ENCODE data around the gene GLP2R.

The GLP2R gene

DNA sequence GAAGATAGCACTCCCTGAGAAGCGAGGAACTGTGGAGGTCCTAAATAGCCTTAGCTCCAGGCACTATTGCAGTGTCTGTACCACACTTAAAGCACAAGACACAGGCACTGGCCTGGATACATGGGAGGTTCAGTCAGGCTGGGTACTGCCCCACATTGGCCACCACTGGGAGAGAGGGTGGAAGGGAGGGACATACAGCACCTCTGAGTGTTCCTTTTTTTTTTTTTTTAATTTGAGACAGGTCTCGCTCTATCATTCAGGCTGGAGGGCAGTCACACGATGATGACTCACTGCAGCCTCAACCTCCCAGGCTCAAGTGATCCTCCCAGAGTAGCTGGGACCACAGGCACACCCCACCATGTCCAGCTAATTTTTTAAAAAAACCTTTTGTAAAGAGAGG, 5.3 kb upstream of the GLP2R start:
- TF ChIP-seq, protein P1, sequence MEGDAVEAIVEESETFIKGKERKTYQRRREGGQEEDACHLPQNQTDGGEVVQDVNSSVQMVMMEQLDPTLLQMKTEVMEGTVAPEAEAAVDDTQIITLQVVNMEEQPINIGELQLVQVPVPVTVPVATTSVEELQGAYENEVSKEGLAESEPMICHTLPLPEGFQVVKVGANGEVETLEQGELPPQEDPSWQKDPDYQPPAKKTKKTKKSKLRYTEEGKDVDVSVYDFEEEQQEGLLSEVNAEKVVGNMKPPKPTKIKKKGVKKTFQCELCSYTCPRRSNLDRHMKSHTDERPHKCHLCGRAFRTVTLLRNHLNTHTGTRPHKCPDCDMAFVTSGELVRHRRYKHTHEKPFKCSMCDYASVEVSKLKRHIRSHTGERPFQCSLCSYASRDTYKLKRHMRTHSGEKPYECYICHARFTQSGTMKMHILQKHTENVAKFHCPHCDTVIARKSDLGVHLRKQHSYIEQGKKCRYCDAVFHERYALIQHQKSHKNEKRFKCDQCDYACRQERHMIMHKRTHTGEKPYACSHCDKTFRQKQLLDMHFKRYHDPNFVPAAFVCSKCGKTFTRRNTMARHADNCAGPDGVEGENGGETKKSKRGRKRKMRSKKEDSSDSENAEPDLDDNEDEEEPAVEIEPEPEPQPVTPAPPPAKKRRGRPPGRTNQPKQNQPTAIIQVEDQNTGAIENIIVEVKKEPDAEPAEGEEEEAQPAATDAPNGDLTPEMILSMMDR (IDR thresholded peaks at IDR 0.05; ENCODE audit: insufficient read depth, low read length), result no peak
- no peak for TF ChIP-seq GABPA (IDR thresholded peaks at IDR 0.05; ENCODE audit: low read depth)
- TF ChIP-seq SPI1 (IDR thresholded peaks at IDR 0.05; ENCODE audit: borderline replicate concordance, low read depth), result no peak
- TF ChIP-seq POLR2AphosphoS5 (IDR thresholded peaks at IDR 0.05; ENCODE audit: low read depth), result no peak
- no peak for TF ChIP-seq REST (IDR thresholded peaks at IDR 0.05; ENCODE audit: insufficient replicate concordance, low read depth)

GRCh38 chr17:9821921-9822320, 3.8 kb upstream of the GLP2R start, which contains the start of gene GSG1L2:
GSG1L2 (minus strand) TSS chr17:9822079; CDS start chr17:9822071, 8 bp downstream.
- TF ChIP-seq GABPA (IDR thresholded peaks at IDR 0.05; ENCODE audit: low read depth) (no peak), SPI1 (IDR thresholded peaks at IDR 0.05; ENCODE audit: borderline replicate concordance, low read depth) (no peak), POLR2AphosphoS5 (IDR thresholded peaks at IDR 0.05; ENCODE audit: low read depth) (no peak), REST (IDR thresholded peaks at IDR 0.05; ENCODE audit: insufficient replicate concordance, low read depth) (no peak)
- TF ChIP-seq, protein P1 (IDR thresholded peaks at IDR 0.05; ENCODE audit: insufficient read depth, low read length), result no peak
- no peak within 1 kb of the TSS for H3K4me3 ChIP-seq (replicated peaks; ENCODE audit: insufficient read depth, low read length)
- no peak for DNase-seq (ENCODE audit: low read depth in 1 of 2, low spot score in 1 of 2)
- no peaks in the 10 kb centered on the region for H3K27me3 ChIP-seq (ENCODE audit: insufficient read depth, poor library complexity, severe bottlenecking)
- no peak within 1 kb of the TSS for H3K27ac ChIP-seq (replicated peaks)

More for the DNA sequence above, 5.3 kb upstream of the GLP2R start:
- no peak for DNase-seq (ENCODE audit: low read depth in 1 of 2, low spot score in 1 of 2)
- Histone ChIP-seq H3K27ac (replicated peaks) (no peak overlapping the region), H3K4me3 (replicated peaks; ENCODE audit: insufficient read depth, low read length) (no peak overlapping the region), H3K27me3 (ENCODE audit: insufficient read depth, poor library complexity, severe bottlenecking) (no peaks in the 10 kb centered on the region)

GRCh38 chr17:9824094-9824493, 1.6 kb upstream of the GLP2R start:
- no peaks in the 10 kb centered on the region for H3K27me3 ChIP-seq (ENCODE audit: insufficient read depth, poor library complexity, severe bottlenecking)
- no peak overlapping the region for H3K4me3 ChIP-seq (replicated peaks; ENCODE audit: insufficient read depth, low read length)
- TF ChIP-seq GABPA (IDR thresholded peaks at IDR 0.05; ENCODE audit: low read depth) (no peak), REST (IDR thresholded peaks at IDR 0.05; ENCODE audit: insufficient replicate concordance, low read depth) (no peak)
- H3K27ac ChIP-seq (replicated peaks), result no peak overlapping the region
- no peak for DNase-seq (ENCODE audit: low read depth in 1 of 2, low spot score in 1 of 2)
